Retinal pigment epithelial cell (primary cell): ENCODE measurements around the gene HOXC10.

ENCODE experiments used
- DNase-seq: peaks from one replicate; pipeline ENCODE4 v3.0.0-alpha.2; 2010; ENCODE audit warnings: low read depth
- H3K4me3 ChIP-seq: 2 replicates; pipeline ENCODE4 v1.5.1; 2011; ENCODE audit warnings: mild to moderate bottlenecking, low read length, control low read depth, moderate library complexity
- TF ChIP-seq, protein P1 (sequence below): conservative IDR thresholded peaks from 2 replicates; pipeline ENCODE4 v1.5.1; 2011; ENCODE audit warnings: low read depth, low read length, control low read depth, inconsistent platforms

The HOXC10 gene

DNA sequence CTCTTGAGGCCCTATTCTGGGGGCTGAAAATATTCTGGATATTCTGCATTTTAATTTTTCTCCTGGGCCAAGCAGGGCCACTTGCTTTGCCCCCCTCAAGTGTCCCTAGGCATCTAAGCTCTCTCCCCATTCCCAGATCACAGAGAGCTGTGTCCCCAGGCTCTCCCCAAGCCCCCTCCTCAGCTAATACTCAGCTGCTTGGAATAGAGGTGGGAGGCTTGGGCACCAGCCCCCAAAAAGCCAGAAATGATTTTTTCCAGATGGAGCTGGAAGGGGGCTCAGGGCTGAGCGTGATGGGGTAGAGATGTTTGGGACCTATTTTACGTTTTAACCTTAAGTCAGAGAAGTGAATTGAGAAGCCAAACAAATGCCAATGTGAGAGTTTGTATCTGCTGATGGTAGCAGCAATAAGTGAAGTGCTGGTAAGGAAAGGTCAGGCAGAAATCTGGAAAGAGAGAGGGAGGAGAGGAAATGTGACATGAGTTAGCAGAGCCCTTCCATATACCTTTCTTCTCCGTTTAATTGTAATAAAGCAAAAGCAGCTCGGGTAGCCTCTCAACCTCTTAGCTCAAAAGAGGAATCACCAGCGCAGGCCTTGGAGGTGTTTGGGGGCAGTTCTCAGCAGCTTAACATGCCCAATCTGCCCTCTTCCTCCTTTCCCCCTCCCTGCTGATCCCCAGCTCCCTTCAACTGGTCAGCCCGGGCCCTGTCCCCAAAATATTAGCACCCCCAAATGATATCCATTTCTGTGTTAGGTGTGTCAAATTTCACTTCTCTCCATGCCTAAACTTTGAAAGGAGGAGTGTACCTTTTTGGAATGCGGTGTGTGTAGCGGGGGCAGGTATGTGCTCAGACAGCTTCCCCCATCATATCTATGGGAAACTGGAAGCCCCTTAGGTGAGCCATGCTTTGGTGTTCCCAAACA lies 38.3 kb downstream of the HOXC10 start:
- TF ChIP-seq, protein P1, sequence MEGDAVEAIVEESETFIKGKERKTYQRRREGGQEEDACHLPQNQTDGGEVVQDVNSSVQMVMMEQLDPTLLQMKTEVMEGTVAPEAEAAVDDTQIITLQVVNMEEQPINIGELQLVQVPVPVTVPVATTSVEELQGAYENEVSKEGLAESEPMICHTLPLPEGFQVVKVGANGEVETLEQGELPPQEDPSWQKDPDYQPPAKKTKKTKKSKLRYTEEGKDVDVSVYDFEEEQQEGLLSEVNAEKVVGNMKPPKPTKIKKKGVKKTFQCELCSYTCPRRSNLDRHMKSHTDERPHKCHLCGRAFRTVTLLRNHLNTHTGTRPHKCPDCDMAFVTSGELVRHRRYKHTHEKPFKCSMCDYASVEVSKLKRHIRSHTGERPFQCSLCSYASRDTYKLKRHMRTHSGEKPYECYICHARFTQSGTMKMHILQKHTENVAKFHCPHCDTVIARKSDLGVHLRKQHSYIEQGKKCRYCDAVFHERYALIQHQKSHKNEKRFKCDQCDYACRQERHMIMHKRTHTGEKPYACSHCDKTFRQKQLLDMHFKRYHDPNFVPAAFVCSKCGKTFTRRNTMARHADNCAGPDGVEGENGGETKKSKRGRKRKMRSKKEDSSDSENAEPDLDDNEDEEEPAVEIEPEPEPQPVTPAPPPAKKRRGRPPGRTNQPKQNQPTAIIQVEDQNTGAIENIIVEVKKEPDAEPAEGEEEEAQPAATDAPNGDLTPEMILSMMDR = no peak
- no peak for DNase-seq
- H3K4me3 ChIP-seq = no peak overlapping the region

DNA sequence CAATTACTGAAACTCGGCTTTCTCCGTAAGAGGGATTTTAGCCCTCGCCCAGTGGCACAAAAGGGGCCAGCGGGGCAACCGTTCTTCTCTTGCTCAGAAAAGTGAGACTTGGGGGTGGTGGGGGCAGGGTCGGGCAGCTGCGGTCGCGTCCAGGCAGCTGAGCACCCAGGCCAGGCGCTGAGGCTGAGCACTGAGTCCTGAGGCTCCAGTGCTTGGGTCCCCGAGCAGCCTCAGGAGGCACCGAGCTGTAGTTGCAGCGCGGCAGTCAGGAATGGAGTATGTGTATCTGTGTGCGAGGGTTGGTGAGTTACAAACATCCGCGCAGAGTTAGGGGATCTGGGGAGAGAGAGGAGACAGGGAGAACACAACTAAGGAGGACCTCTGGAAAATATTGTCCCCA lies 39.2 kb downstream of the HOXC10 start:
- TF ChIP-seq, protein P1 = no peak
- no peak for DNase-seq
- H3K4me3 ChIP-seq = no peak overlapping the region

DNA sequence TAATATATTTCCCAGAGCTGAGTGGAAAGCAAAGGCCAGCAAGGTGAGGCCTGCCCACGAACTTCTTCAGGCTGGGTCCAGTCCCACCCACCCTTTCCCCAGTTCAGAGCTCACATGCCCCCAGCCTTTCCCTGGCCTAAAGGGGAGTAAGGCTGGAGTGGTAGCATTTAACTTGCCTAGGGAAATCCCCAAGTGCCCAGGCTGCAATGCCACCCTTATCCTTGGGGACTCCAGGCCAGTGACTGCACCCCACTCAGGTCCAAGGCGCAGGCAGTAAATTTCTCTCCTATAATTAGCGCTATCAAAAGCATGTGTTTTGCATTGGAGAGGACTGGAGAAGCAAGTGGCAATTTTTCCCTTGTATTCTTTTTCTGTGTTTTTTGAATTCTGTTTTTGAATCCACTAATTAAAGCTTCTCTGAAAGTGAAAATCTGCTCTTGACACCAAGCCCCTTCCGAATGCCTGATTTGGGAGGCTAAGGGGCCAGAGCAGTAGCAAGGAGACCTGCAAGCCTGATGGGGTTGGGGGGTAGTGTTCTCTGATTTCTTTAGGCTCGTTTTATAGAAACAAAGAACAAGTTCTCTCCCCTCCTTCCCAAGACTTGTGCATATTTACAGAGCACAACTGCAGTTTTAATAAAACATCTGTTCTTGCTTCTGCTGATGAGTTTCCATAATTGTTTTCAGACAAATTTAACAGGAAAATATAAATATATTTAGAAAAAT lies 39.8 kb downstream of the HOXC10 start:
- no peak overlapping the region for H3K4me3 ChIP-seq

DNA sequence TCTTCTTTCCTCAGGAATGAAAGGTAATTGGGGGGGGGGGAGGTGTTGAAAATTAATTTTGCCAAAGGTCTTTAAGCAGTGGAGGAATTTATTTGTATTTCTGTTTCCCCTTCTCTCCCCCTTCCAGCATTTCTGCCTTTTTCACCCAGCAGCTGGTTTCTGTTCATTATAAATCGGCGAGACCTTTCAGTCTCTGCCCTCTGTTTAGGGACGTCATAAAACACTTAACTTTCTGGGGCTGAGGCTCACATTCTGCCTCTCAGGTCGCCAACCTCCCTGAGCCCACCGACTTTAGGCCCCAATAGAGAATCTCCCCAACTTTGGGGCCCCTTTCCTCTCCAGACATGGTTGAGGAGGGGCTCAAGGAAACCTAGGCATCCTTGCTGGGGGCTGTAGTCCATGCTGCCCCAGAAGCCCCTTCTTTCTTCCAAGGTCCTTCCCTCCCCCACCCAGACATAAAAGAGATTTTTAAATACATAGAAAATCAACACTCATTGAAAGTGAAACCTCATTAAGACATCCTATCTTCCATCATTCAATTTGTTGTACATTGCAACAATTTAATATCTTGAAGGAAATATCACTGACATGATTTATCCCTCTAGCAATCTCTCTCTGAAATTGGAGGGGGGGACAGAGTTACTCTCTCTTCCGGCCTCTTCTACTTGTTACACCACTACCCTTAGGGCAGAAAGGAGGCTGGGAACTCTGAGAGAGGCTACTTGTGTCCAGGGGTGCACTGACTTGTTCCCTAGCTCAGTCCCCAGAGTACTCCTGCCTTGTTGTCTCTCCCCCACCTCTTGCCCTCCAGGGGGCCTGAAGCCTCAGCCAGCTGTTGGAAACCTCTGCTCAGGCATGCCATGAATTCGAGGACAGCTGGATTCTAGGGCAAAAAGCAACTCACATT lies 40.8 kb downstream of the HOXC10 start:
- DNase-seq = no peak
- TF ChIP-seq, protein P1 = no peak
- H3K4me3 ChIP-seq = no peak overlapping the region

More for the DNA sequence above, 39.8 kb downstream of the HOXC10 start:
- DNase-seq = no peak
- TF ChIP-seq, protein P1 = no peak

DNA sequence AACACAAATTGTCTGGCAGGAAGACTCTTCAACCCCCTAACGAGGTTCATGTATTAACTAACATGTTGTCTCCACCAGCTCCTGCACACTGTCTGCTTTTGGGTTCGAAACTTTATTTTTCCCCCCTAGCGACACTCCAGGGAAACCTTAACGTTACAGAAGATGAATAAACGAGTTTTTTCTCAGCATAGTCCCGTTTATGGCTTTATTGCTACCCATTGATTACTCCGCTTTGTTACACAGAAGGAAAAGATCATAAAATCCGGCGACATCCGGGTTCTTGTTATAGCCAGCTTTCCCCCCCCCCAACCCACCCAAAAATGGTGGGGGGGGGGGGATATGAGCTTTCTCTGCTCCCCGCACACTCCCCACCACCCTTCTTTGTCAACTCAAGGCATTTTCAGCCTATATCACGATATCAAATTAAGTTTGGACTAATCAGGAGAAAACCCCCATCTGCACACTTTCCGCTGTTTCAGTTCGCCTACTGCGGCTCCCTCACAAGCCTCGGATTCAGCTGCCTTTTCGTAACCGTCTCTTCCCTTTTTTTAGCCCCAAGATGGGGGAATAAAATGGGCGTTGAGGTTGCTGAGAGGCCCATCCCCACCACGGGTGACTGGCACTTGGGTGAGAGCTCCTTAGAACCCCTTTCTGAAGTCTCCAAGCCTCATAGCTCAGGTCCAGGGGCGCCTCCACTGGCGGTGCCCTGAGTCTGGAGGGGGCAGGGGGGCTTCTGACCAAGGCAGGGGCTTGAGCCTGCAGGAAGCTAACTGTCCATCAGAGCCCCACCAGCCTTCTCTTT lies 41.9 kb downstream of the HOXC10 start:
- no peak overlapping the region for H3K4me3 ChIP-seq
- TF ChIP-seq, protein P1 = no peak
- DNase-seq = no peak

DNA sequence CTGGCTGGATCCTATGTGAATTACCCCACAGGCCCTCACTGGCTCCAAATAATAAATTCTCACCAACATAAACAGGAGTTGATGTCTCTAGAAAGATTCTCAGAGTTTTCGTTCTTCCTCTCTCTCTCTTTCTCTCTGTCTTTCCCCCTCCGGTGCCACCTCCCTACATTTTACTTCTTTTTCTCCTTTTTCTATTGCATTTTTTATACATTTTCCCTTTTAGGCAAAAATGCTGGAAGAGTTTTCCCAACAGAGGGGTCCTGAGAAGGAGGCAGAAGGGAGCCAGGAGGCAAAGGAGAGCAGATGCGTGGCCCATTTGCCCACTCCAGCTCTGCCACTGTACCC lies 42.5 kb downstream of the HOXC10 start:
- DNase-seq = no peak
- no peak overlapping the region for H3K4me3 ChIP-seq
- TF ChIP-seq, protein P1 = no peak
